Measurements from ENCODE around the gene MYNN. TPM values are rescaled to one million over a fixed set of nuclear protein-coding genes. Genes with fewer than 3 reads are reported as not detected.
A peak's percentile ranks its signal among the peaks of the same experiment; 100 is the strongest.

Gene MYNN
- total and polyA plus RNA-seq, 2 of the 13 experiments (the other 11 are each of a cell fraction or from before 2014, with no cell fraction given), result 10.4 to 17.6 TPM

DNA sequence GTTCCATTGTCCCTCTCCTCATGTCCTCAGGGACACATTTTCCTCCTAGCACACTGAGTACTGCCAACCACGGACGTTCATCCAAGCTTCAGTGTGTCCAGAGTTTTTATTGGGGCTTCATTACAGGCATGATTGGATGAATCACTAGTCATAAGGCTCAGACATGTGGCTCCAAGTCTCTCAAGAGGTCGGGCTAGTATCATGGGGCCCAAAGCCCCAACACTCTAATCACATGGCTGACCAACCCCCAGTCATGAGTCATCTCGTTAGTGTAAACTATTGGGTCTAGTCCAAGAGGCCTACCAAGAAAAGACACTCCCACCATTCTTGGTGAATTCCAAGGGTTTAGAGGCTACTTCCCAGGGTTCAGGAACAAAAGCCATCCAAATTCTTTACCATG is 12.7 kb upstream of the MYNN start:
- peaks cover under 1% of the 10 kb centered on the region; the same call in 1 of the 2 replicates for H3K4me1 ChIP-seq (ENCODE audit: insufficient read depth, low read length)
- WGBS (ENCODE audit: low lambda C conversion rate), result 0% methylated on average over 2 of the region's 4 CpGs
- TF ChIP-seq FOSL1 (CRISPR knock-in tag; IDR thresholded peaks at IDR 0.05; ENCODE audit: borderline replicate concordance), result peak; percentile 29; the same call in 1 of the 2 replicates
- TF ChIP-seq ZNF713 (CRISPR knock-in tag; IDR thresholded peaks at IDR 0.05), result no peak
- peak; percentile 80 for TF ChIP-seq FOSL2 (CRISPR knock-in tag; IDR thresholded peaks at IDR 0.05)
- TF ChIP-seq SKI (IDR thresholded peaks at IDR 0.05; ENCODE audit: partially characterized antibody), result no peak
- TF ChIP-seq RARA (CRISPR knock-in tag; IDR thresholded peaks at IDR 0.05), result no peak
- TF ChIP-seq, protein P1, sequence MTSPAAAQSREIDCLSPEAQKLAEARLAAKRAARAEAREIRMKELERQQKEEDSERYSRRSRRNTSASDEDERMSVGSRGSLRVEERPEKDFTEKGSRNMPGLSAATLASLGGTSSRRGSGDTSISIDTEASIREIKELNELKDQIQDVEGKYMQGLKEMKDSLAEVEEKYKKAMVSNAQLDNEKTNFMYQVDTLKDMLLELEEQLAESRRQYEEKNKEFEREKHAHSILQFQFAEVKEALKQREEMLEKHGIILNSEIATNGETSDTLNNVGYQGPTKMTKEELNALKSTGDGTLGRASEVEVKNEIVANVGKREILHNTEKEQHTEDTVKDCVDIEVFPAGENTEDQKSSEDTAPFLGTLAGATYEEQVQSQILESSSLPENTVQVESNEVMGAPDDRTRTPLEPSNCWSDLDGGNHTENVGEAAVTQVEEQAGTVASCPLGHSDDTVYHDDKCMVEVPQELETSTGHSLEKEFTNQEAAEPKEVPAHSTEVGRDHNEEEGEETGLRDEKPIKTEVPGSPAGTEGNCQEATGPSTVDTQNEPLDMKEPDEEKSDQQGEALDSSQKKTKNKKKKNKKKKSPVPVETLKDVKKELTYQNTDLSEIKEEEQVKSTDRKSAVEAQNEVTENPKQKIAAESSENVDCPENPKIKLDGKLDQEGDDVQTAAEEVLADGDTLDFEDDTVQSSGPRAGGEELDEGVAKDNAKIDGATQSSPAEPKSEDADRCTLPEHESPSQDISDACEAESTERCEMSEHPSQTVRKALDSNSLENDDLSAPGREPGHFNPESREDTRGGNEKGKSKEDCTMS (CRISPR knock-in tag; conservative IDR thresholded peaks at IDR 0.05), result no peak
- peak; percentile 76; the same call in 1 of the 2 replicates for TF ChIP-seq ZNF644 (CRISPR knock-in tag; IDR thresholded peaks at IDR 0.05; ENCODE audit: low read depth)
- H3K9me3 ChIP-seq (ENCODE audit: low read length), result no peaks in the 10 kb centered on the region
- DNase-seq (ENCODE audit: low spot score) (no peak), FAIRE-seq (no peak), ATAC-seq (no peak)
- in situ Hi-C loops (cut with HindIII; ENCODE audit: extremely low pct_ligation_motif_present, low pct_unique_long_range_greater_than_20kb), result no loop called here
- no peak overlapping the region for H3K9ac ChIP-seq (ENCODE audit: insufficient read depth, low read depth, low read length)
- H3K27ac ChIP-seq (ENCODE audit: extremely low read length, insufficient read depth, low read length), result no peak overlapping the region
- no peaks in the 10 kb centered on the region for H4K20me1 ChIP-seq (ENCODE audit: insufficient read depth, low read length)
- no TSS peak for BruUV-seq (replicated peaks)
- no peak overlapping the region for H3K4me2 ChIP-seq (ENCODE audit: low read depth, low read length)
- ChIA-PET CTCF (ENCODE audit: low intra/inter-chr PET ratio, low total read pairs) (no interaction called here), POLR2A (no interaction called here)
- no peak overlapping the region for H3K4me3 ChIP-seq (replicated peaks in 1 of 3; ENCODE audit: insufficient read depth in 1 of 3, low read depth in 2 of 3, low read length in 3 of 3)
- H3K79me2 ChIP-seq (ENCODE audit: insufficient read depth, low read length), result no peaks in the 10 kb centered on the region
- no peaks in the 10 kb centered on the region for H3K36me3 ChIP-seq (replicated peaks in 1 of 2; ENCODE audit: control insufficient read depth in 1 of 2, insufficient read depth in 2 of 2, low read length in 2 of 2)
- H2AFZ ChIP-seq (ENCODE audit: low read length), result no peak overlapping the region
- H3K27me3 ChIP-seq (ENCODE audit: control insufficient read depth in 1 of 2, insufficient read depth in 2 of 2, low read length in 2 of 2), result 0 out of 5 replicates have a peak, but pooled peaks cover 0 to 4% of the 10 kb centered on the region in 2 experiments
- intact Hi-C loops (cut with micrococcal nuclease; ENCODE audit: unreplicated experiment), result loop anchor here (5.0 to 10.0 kb wide), 3 partner anchors 98 to 264 kb away; partner anchors contain the start of gene MECOM
